ENCODE results near the gene ADCY5.

The ADCY5 gene

GRCh38 chr3:123447749-123448517 is 957 bp downstream of the ADCY5 start:
- H3K4me3 ChIP-seq (ENCODE audit: low read depth, low read length) = no peak overlapping the region
- no peak; the same call in 1 of the 2 replicates for TF ChIP-seq CTCF (IDR thresholded peaks at IDR 0.05; ENCODE audit: borderline replicate concordance, insufficient read depth, low read depth, low read length)

- no peak for TF ChIP-seq CTCF (IDR thresholded peaks at IDR 0.05; ENCODE audit: borderline replicate concordance, insufficient read depth, low read depth, low read length)
- no peak overlapping the region for H3K4me3 ChIP-seq (ENCODE audit: low read depth, low read length)
Observed at GRCh38 chr3:123447416-123447748, 1.5 kb downstream of the ADCY5 start.

- no peak for TF ChIP-seq CTCF (IDR thresholded peaks at IDR 0.05; ENCODE audit: borderline replicate concordance, insufficient read depth, low read depth, low read length)
- no peak overlapping the region for H3K4me3 ChIP-seq (ENCODE audit: low read depth, low read length)
Observed at GRCh38 chr3:123446610-123447109, 2.2 kb downstream of the ADCY5 start.

- no peak overlapping the region for H3K4me3 ChIP-seq (ENCODE audit: low read depth, low read length)
- TF ChIP-seq CTCF (IDR thresholded peaks at IDR 0.05; ENCODE audit: borderline replicate concordance, insufficient read depth, low read depth, low read length) = no peak
Observed at GRCh38 chr3:123446210-123446609, 2.7 kb downstream of the ADCY5 start.

- TF ChIP-seq CTCF (IDR thresholded peaks at IDR 0.05; ENCODE audit: borderline replicate concordance, insufficient read depth, low read depth, low read length) = no peak
- H3K4me3 ChIP-seq (ENCODE audit: low read depth, low read length) = no peak overlapping the region
Observed at GRCh38 chr3:123445702-123446101, 3.2 kb downstream of the ADCY5 start.

GRCh38 chr3:123444744-123445143 is 4.1 kb downstream of the ADCY5 start:
- TF ChIP-seq CTCF (IDR thresholded peaks at IDR 0.05; ENCODE audit: borderline replicate concordance, insufficient read depth, low read depth, low read length) = no peak
- H3K4me3 ChIP-seq (ENCODE audit: low read depth, low read length) = no peak overlapping the region

- no peak for TF ChIP-seq CTCF (IDR thresholded peaks at IDR 0.05; ENCODE audit: borderline replicate concordance, insufficient read depth, low read depth, low read length)
- no peak overlapping the region for H3K4me3 ChIP-seq (ENCODE audit: low read depth, low read length)
Observed at GRCh38 chr3:123444023-123444422, 4.9 kb downstream of the ADCY5 start.
